Parathyroid adenoma (tissue), 2 donors: ENCODE results near the gene ZNF581.

Experiments
- H2AFZ ChIP-seq: fragments of 300-600 bp; sonication (generic); one replicate; pipeline ENCODE4 v1.7.0; 2017; ENCODE audit warnings: antibody characterized with exemption, mild to moderate bottlenecking
- H3K27ac ChIP-seq: fragments of 300-600 bp; sonication (generic); one replicate; pipeline ENCODE4 v1.7.0; 2017
- H3K27me3 ChIP-seq: fragments of 300-600 bp; sonication (generic); one replicate; pipeline ENCODE4 v1.7.0; 2017; ENCODE audit warnings: low read length; ENCODE audit not compliant: control insufficient read depth, insufficient read depth
- H3K36me3 ChIP-seq: fragments of 300-600 bp; sonication (generic); one replicate; pipeline ENCODE4 v1.7.0; 2017; ENCODE audit warnings: low read length; ENCODE audit not compliant: control insufficient read depth, insufficient read depth
- H3K4me1 ChIP-seq: fragments of 300-600 bp; sonication (generic); one replicate; pipeline ENCODE4 v1.7.0; 2017; ENCODE audit warnings: control low read depth
- H3K4me2 ChIP-seq: fragments of 300-600 bp; sonication (generic); one replicate; pipeline ENCODE4 v1.7.0; 2017; ENCODE audit warnings: low read length
- H3K4me3 ChIP-seq: fragments of 300-600 bp; sonication (generic); one replicate; pipeline ENCODE4 v1.7.0; 2017; ENCODE audit warnings: low read depth, low read length
- H3K79me2 ChIP-seq: fragments of 300-600 bp; sonication (generic); one replicate; pipeline ENCODE4 v1.7.0; 2017; ENCODE audit warnings: control low read depth
- H3K9ac ChIP-seq: fragments of 300-600 bp; sonication (generic); one replicate; pipeline ENCODE4 v1.7.0; 2017; ENCODE audit warnings: mild to moderate bottlenecking
- H3K9me3 ChIP-seq: fragments of 300-600 bp; sonication (generic); one replicate; pipeline ENCODE4 v1.7.0; 2017; ENCODE audit warnings: low read length; ENCODE audit not compliant: control insufficient read depth
- TF ChIP-seq, protein P1 (sequence below): fragments of 300-600 bp; sonication (generic); IDR thresholded peaks from one replicate; pipeline ENCODE4 v1.7.0; 2017; ENCODE audit warnings: antibody characterized with exemption, mild to moderate bottlenecking
- donor health status: primary hyperparathyroidism.

Gene ZNF581

DNA sequence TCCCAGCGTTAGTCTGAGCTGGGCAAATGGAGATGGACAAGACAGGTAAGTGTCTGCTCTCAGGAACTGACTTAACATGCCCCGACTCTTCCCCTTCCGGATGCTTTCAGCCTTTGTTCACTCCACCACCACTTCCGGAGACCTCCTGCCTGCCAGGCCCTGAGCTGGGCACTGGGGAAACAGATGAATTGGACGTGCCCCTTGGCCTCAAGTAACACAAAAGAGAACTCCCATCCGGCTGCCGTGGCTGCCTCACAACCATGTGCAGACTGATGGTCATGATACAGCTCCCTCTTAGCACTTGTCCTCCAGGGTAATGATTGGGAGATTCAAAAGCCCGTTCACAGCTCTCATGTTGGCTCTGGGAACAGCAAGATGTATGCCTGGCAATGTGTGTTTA lies 26.0 kb upstream of the ZNF581 start:
- no peak overlapping the region for H3K4me3 ChIP-seq
- peaks cover under 1% of the 10 kb centered on the region for H3K4me1 ChIP-seq
- no peaks in the 10 kb centered on the region for H3K9me3 ChIP-seq
- H2AFZ ChIP-seq = no peak overlapping the region
- no peak overlapping the region for H3K4me2 ChIP-seq
- H3K27ac ChIP-seq = no peak overlapping the region
- no peak overlapping the region for H3K9ac ChIP-seq
- no peaks in the 10 kb centered on the region for H3K27me3 ChIP-seq
- peaks cover 8% of the 10 kb centered on the region for H3K79me2 ChIP-seq
- TF ChIP-seq, protein P1, sequence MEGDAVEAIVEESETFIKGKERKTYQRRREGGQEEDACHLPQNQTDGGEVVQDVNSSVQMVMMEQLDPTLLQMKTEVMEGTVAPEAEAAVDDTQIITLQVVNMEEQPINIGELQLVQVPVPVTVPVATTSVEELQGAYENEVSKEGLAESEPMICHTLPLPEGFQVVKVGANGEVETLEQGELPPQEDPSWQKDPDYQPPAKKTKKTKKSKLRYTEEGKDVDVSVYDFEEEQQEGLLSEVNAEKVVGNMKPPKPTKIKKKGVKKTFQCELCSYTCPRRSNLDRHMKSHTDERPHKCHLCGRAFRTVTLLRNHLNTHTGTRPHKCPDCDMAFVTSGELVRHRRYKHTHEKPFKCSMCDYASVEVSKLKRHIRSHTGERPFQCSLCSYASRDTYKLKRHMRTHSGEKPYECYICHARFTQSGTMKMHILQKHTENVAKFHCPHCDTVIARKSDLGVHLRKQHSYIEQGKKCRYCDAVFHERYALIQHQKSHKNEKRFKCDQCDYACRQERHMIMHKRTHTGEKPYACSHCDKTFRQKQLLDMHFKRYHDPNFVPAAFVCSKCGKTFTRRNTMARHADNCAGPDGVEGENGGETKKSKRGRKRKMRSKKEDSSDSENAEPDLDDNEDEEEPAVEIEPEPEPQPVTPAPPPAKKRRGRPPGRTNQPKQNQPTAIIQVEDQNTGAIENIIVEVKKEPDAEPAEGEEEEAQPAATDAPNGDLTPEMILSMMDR = no peak
- no peaks in the 10 kb centered on the region for H3K36me3 ChIP-seq

- Histone ChIP-seq H3K36me3 (no peaks in the 10 kb centered on the region), H3K27me3 (no peaks in the 10 kb centered on the region), H3K79me2 (peaks cover 2% of the 10 kb centered on the region), H3K9me3 (no peaks in the 10 kb centered on the region), H3K27ac (no peak overlapping the region), H2AFZ (no peak overlapping the region), H3K4me3 (no peak overlapping the region), H3K4me2 (no peak overlapping the region), H3K9ac (no peak overlapping the region), H3K4me1 (no peaks in the 10 kb centered on the region)
- TF ChIP-seq, protein P1 = no peak
Observed at GRCh38 chr19:55618426-55618825, 25.0 kb upstream of the ZNF581 start.

DNA sequence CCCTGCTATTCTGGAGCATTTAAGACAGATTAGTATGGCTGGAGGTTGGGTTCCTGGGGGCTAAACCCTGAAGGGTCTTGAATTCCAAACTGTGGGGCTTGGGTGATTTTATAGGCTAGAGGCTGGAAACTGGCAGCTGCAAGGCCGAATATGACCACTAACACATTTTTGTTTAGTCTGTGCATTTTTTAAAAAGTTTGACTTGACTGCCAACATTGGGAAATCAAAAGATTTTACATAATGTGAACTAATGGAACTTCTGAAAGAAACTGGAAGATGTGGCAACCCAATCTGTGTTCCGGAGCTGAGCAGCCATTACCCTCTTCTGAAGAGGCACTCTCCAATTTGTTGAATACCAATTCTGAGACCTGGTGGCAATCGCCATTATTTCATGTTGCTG lies 24.2 kb upstream of the ZNF581 start:
- Histone ChIP-seq H3K4me1 (no peaks in the 10 kb centered on the region), H3K27ac (no peak overlapping the region), H3K9me3 (no peaks in the 10 kb centered on the region), H3K4me3 (no peak overlapping the region), H3K36me3 (no peaks in the 10 kb centered on the region), H3K79me2 (peaks cover 2% of the 10 kb centered on the region), H3K27me3 (no peaks in the 10 kb centered on the region), H2AFZ (no peak overlapping the region), H3K9ac (no peak overlapping the region), H3K4me2 (no peak overlapping the region)
- TF ChIP-seq, protein P1 = no peak

GRCh38 chr19:55620410-55621204 lies 22.8 kb upstream of the ZNF581 start:
- Histone ChIP-seq H3K4me1 (no peaks in the 10 kb centered on the region), H3K27ac (no peak overlapping the region), H3K27me3 (no peaks in the 10 kb centered on the region), H3K79me2 (peaks cover 2% of the 10 kb centered on the region), H3K36me3 (no peaks in the 10 kb centered on the region), H3K4me2 (no peak overlapping the region), H3K4me3 (no peak overlapping the region), H3K9me3 (no peaks in the 10 kb centered on the region), H3K9ac (no peak overlapping the region), H2AFZ (no peak overlapping the region)
- TF ChIP-seq, protein P1 = no peak

- no peaks in the 10 kb centered on the region for H3K4me1 ChIP-seq
- no peaks in the 10 kb centered on the region for H3K27me3 ChIP-seq
- no peak overlapping the region for H3K4me3 ChIP-seq
Observed at GRCh38 chr19:55621205-55621672, 22.2 kb upstream of the ZNF581 start.

More at GRCh38 chr19:55621205-55621672, 22.2 kb upstream of the ZNF581 start:
- Histone ChIP-seq H3K9ac (no peak overlapping the region), H2AFZ (no peak overlapping the region), H3K9me3 (no peaks in the 10 kb centered on the region), H3K27ac (no peak overlapping the region), H3K36me3 (no peaks in the 10 kb centered on the region), H3K79me2 (peaks cover 2% of the 10 kb centered on the region), H3K4me2 (no peak overlapping the region)
- TF ChIP-seq, protein P1 = no peak
